Muscle of leg (tissue), 11 donors: ENCODE results near the gene TAS2R60. TPM values are rescaled to one million over a fixed set of nuclear protein-coding genes. Genes with fewer than 3 reads are reported as not detected.
A peak's percentile ranks its signal among the peaks of the same experiment; 100 is the strongest.

ENCODE experiments used
- DNase-seq: peaks from one replicate; pipeline ENCODE4 v3.0.0; 2013
- H3K27ac ChIP-seq: one replicate; pipeline ENCODE4 v1.5.1; 2013; ENCODE audit warnings: mild to moderate bottlenecking, low read length, control low read depth
- H3K27me3 ChIP-seq: one replicate; pipeline ENCODE4 v1.6.1; 2013; ENCODE audit warnings: low read length; ENCODE audit not compliant: control insufficient read depth, insufficient read depth
- H3K36me3 ChIP-seq: one replicate; pipeline ENCODE4 v1.6.1; 2013; ENCODE audit warnings: low read length; ENCODE audit not compliant: control insufficient read depth, insufficient read depth
- H3K4me1 ChIP-seq: one replicate; pipeline ENCODE4 v1.6.1; 2013; ENCODE audit warnings: low read length; ENCODE audit not compliant: control insufficient read depth, insufficient read depth
- H3K4me3 ChIP-seq: one replicate; pipeline ENCODE4 v1.5.1; 2013; ENCODE audit warnings: low read length, control low read depth
- H3K9me3 ChIP-seq: replicated peaks from 2 replicates; pipeline ENCODE4 v1.6.1; 2013; ENCODE audit warnings: low read depth, low read length; ENCODE audit not compliant: control insufficient read depth
- WGBS: methylation state at CpG from one replicate; pipeline ENCODE4 v1.1.5; 2013; ENCODE audit warnings: missing lambda C conversion rate; ENCODE audit not compliant: insufficient coverage; 5-methylcytosine and 5-hydroxymethylcytosine counted together
- polyA plus RNA-seq, 8 donors: library from polyadenylated mRNA; unstranded; fragments of 120-200 nt; gene quantifications; one replicate each; pipeline versions ENCODE4 v1.2.1 to v1.2.3, GENCODE V29; 2013; ENCODE audit warnings: inconsistent platforms in 1 of 8, low replicate concordance in 1 of 8; ENCODE audit not compliant: insufficient read length in 8 of 8, insufficient read depth in 1 of 8
- total RNA-seq: library from RNA; stranded (reverse); fragments of 120-200 nt; gene quantifications from one replicate; pipeline ENCODE4 v1.2.4, GENCODE V29; 2013

Gene TAS2R60
- total and polyA plus RNA-seq, 9 donors: not detected

GRCh38 chr7:143455491-143455890 is 12.2 kb downstream of the TAS2R60 start:
- DNase-seq: no peak
- no peaks in the 10 kb centered on the region for H3K9me3 ChIP-seq
- H3K36me3 ChIP-seq: no peaks in the 10 kb centered on the region
- no peak overlapping the region for H3K27ac ChIP-seq
- H3K4me3 ChIP-seq: no peak overlapping the region
- no peaks in the 10 kb centered on the region for H3K27me3 ChIP-seq
- no CpG with 5 or more reads among the region's 2 CpGs for WGBS
- H3K4me1 ChIP-seq: no peaks in the 10 kb centered on the region

DNA sequence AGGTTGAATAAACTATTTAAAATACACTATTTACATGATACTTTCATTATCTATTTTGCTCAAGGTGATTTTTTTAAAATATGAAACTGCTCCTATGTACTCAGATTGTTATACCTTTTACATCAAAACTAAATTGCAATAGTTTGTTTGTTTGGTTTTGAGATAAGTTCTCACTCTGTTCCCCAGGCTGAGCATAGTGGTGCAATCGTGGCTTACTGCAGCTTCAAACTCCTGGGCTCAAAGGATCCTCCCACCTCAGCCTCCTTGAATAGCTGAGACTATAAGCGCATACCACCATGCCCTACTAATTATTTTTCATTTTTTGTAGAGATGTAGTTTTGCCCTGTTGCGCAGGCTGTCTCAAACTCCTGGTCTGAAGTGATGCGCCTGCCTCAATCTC is 12.7 kb downstream of the TAS2R60 start:
- no peak overlapping the region for H3K4me3 ChIP-seq
- no peak for DNase-seq
- no peaks in the 10 kb centered on the region for H3K4me1 ChIP-seq
- WGBS: 100% methylated on average over 2 of the region's 4 CpGs
- no peaks in the 10 kb centered on the region for H3K27me3 ChIP-seq
- H3K27ac ChIP-seq: no peak overlapping the region
- no peaks in the 10 kb centered on the region for H3K36me3 ChIP-seq
- H3K9me3 ChIP-seq: no peaks in the 10 kb centered on the region

DNA sequence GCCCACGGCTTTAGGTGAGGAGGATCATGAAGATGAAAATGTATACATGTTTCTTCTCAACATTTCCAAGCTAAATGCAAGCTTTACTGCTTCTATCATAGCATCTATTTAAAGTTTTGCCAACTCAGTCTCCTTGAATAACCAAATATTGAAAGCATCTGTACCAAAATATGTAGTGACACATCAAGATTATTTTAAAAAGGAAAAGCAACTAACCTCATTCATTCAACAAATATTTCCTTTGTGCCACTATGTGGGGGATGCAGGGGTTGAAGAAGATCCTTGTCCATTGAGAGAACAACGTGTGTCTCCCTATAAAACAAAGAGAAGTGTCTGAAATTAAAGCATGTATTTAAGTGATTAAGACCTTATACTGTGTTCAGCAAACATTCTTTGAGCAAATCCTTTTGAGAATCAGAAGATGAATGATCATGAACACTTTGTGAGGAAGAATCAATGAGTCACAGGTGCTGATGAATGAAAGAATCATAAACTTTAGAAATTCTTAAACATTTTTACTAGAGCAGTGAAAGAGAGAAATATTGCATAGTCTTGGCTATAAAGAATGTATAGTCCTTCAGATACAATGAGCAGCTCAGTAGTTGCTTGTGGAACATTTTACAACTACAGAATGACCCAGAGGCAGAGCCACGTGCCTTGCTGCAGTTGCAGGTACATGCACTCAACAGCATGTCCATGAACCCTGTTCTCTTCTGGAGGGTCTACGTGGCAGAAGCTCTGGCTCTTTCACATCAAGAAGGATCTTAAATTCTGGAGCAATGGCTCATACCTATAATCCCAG is 13.9 kb downstream of the TAS2R60 start:
- no peaks in the 10 kb centered on the region for H3K36me3 ChIP-seq
- no peaks in the 10 kb centered on the region for H3K27me3 ChIP-seq
- DNase-seq: no peak
- no peak overlapping the region for H3K27ac ChIP-seq
- WGBS: 81% methylated on average over 2 of the region's 4 CpGs
- peaks cover 5% of the 10 kb centered on the region for H3K9me3 ChIP-seq
- no peak overlapping the region for H3K4me3 ChIP-seq
- H3K4me1 ChIP-seq: no peaks in the 10 kb centered on the region

- H3K27ac ChIP-seq: no peak overlapping the region
- peak; percentile 32 for DNase-seq
- WGBS: 79% methylated on average over 3 of the region's 3 CpGs
Measured at GRCh38 chr7:143458263-143458662, 15.0 kb downstream of the TAS2R60 start.

GRCh38 chr7:143458681-143459080 is 15.4 kb downstream of the TAS2R60 start:
- no peak overlapping the region for H3K27ac ChIP-seq
- no peak overlapping the region for H3K4me3 ChIP-seq
- no peak for DNase-seq
- WGBS: no CpG with 5 or more reads among the region's 3 CpGs
- H3K4me1 ChIP-seq: no peaks in the 10 kb centered on the region
- peaks cover 7% of the 10 kb centered on the region for H3K9me3 ChIP-seq
- no peaks in the 10 kb centered on the region for H3K36me3 ChIP-seq
- H3K27me3 ChIP-seq: no peaks in the 10 kb centered on the region

More at GRCh38 chr7:143458263-143458662, 15.0 kb downstream of the TAS2R60 start:
- Histone ChIP-seq H3K27me3 (no peaks in the 10 kb centered on the region), H3K36me3 (no peaks in the 10 kb centered on the region), H3K4me3 (no peak overlapping the region), H3K4me1 (no peaks in the 10 kb centered on the region), H3K9me3 (peaks cover 7% of the 10 kb centered on the region)

DNA sequence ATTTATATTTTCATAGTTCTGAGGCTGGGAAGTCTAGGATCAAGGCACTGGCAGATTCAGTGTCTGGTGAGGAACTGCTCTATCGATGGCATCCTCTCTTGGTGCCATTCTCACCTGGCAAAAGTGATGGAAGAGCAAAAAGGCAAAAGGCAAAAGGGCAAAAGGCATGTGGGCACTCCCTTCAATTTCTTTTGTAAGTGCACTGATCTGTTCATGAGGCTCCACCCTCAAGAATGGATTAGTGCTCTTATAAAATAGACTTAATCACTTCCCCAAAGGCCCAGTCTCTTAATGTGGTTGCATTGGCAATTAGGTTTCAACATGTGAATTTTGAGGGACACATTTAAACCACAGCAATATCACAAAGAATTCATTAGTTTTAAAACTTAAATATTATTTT is 16.1 kb downstream of the TAS2R60 start:
- Histone ChIP-seq H3K4me3 (no peak overlapping the region), H3K4me1 (no peaks in the 10 kb centered on the region), H3K27ac (no peak overlapping the region), H3K9me3 (peaks cover 7% of the 10 kb centered on the region), H3K36me3 (no peaks in the 10 kb centered on the region), H3K27me3 (no peaks in the 10 kb centered on the region)
- WGBS: 83% methylated on average over 1 of the region's 1 CpG
- DNase-seq: no peak

GRCh38 chr7:143460271-143460979 is 17.2 kb downstream of the TAS2R60 start:
- Histone ChIP-seq H3K27me3 (no peaks in the 10 kb centered on the region), H3K9me3 (peaks cover 7% of the 10 kb centered on the region), H3K4me1 (no peaks in the 10 kb centered on the region), H3K4me3 (no peak overlapping the region), H3K36me3 (no peaks in the 10 kb centered on the region), H3K27ac (no peak overlapping the region)
- WGBS: 61% methylated on average over 3 of the region's 4 CpGs
- DNase-seq: peak; percentile 53

DNA sequence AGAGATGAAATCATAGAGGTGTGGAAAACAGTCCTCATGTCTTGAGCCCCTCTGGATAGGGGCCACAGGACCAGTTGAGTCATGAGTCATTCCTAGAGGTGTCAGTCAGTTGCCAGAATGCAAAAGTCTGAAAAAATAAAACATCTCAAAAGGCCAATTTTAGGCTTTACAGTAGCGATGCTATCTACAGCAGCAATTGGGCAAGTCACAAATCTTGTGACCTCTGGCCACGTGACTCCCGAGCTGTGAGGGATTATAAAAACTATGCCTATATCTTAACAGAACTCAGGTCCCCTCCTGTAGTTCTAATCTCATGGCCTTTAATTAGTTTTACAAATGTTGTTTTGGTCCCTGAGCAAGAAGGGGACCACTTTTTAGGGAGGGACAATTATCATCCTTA is 18.8 kb downstream of the TAS2R60 start:
- no peak for DNase-seq
- Histone ChIP-seq H3K4me3 (no peak overlapping the region), H3K36me3 (no peaks in the 10 kb centered on the region), H3K4me1 (no peaks in the 10 kb centered on the region), H3K27me3 (no peaks in the 10 kb centered on the region), H3K9me3 (peaks cover 7% of the 10 kb centered on the region), H3K27ac (no peak overlapping the region)
- WGBS: no CpG with 5 or more reads among the region's 3 CpGs

DNA sequence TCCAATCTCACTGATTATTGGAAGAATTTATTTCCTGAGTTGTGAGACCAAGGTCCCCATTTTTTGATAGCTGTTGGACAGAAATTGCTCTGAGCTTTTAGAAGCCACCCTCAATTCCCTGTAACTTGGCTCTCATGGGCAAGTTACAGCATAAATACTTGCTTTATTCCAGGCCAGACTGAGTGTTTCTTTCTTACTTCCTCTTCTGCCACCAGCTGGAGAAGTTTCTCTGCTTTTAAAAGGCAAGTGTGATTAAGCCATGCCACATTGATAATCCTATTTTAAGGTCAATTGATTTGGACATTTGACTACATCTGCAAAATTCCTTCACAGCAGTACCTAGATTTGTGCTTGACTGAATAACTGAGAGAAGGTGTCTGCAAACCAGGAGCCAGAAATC is 20.3 kb downstream of the TAS2R60 start:
- Histone ChIP-seq H3K36me3 (no peaks in the 10 kb centered on the region), H3K4me3 (no peak overlapping the region), H3K27ac (no peak overlapping the region), H3K27me3 (no peaks in the 10 kb centered on the region), H3K9me3 (peaks cover 7% of the 10 kb centered on the region), H3K4me1 (no peaks in the 10 kb centered on the region)
- peak; percentile 28 for DNase-seq

- no peaks in the 10 kb centered on the region for H3K27me3 ChIP-seq
- H3K9me3 ChIP-seq: peaks cover 7% of the 10 kb centered on the region
- no peak for DNase-seq
- H3K36me3 ChIP-seq: no peaks in the 10 kb centered on the region
- H3K27ac ChIP-seq: no peak overlapping the region
- no CpG with 5 or more reads among the region's 1 CpG for WGBS
- no peaks in the 10 kb centered on the region for H3K4me1 ChIP-seq
- no peak overlapping the region for H3K4me3 ChIP-seq
Measured at GRCh38 chr7:143463957-143464356, 20.7 kb downstream of the TAS2R60 start.
